PC-9 (cell line): ENCODE measurements around the gene IQCM. TPM values are rescaled to one million over a fixed set of nuclear protein-coding genes. Genes with fewer than 3 reads are reported as not detected.

Experiments
- BruUV-seq: library from RNA; stranded (reverse); fragments of 400-500 nt; replicated peaks from 2 replicates; lab custom pipeline; 2021; lab: Mats Ljungman, UMichigan
- CTCF ChIA-PET: fragments of 300-600 bp; sonication (Branson Sonifier 250); formaldehyde crosslinking; loops from one replicate; lab custom pipeline; 2022; ENCODE audit warnings: antibody characterized with exemption; lab: Charles Lee
- POLR2A ChIA-PET: fragments of 300-600 bp; sonication (Branson Sonifier 250); formaldehyde crosslinking; loops from one replicate; lab custom pipeline; 2022; ENCODE audit warnings: antibody characterized with exemption; ENCODE audit not compliant: unreplicated experiment; lab: Charles Lee
- DNase-seq, 2 experiments: peaks; one replicate each; pipeline versions ENCODE4 v3.0.0 to v3.0.0-alpha.2; 2015 to 2022; ENCODE audit warnings: mixed read lengths in 1 of 2
- H2AFZ ChIP-seq: fragments of 200-600 bp; sonication (generic); 2 replicates; pipeline ENCODE4 v1.8.1; 2017; ENCODE audit warnings: antibody characterized with exemption
- H3F3A ChIP-seq: fragments of 200-600 bp; sonication (generic); 2 replicates; pipeline ENCODE4 v1.8.1; 2017; ENCODE audit warnings: antibody characterized with exemption, mild to moderate bottlenecking, low read depth; ENCODE audit not compliant: insufficient read depth
- H3K27ac ChIP-seq: fragments of 200-600 bp; sonication (generic); 2 replicates; pipeline ENCODE4 v1.6.1; 2016; ENCODE audit warnings: mixed run types
- H3K27me3 ChIP-seq: fragments of 200-600 bp; sonication (generic); 2 replicates; pipeline ENCODE4 v1.6.1; 2016; ENCODE audit warnings: low read depth, mixed run types; ENCODE audit not compliant: insufficient read depth
- H3K36me3 ChIP-seq: fragments of 200-600 bp; sonication (generic); 2 replicates; pipeline ENCODE4 v1.6.1; 2016; ENCODE audit warnings: low read depth, mixed run types
- H3K4me1 ChIP-seq: fragments of 200-600 bp; sonication (generic); replicated peaks from 2 replicates; pipeline ENCODE4 v1.6.1; 2016; ENCODE audit warnings: mixed run types; ENCODE audit not compliant: insufficient read depth
- H3K4me2 ChIP-seq: fragments of 200-600 bp; sonication (generic); 2 replicates; pipeline ENCODE4 v1.6.1; 2017; ENCODE audit warnings: mixed run types
- H3K4me3 ChIP-seq: fragments of 200-600 bp; sonication (generic); 2 replicates; pipeline ENCODE4 v1.6.1; 2016; ENCODE audit warnings: mixed run types
- H3K79me2 ChIP-seq: fragments of 200-600 bp; sonication (generic); 2 replicates; pipeline ENCODE4 v1.6.1; 2017; ENCODE audit warnings: low read depth, mixed run types
- H3K9me2 ChIP-seq: fragments of 200-600 bp; sonication (generic); 2 replicates; pipeline ENCODE4 v1.8.1; 2017; ENCODE audit warnings: mild to moderate bottlenecking; ENCODE audit not compliant: insufficient read depth
- H3K9me3 ChIP-seq: fragments of 200-600 bp; sonication (generic); 2 replicates; pipeline ENCODE4 v1.8.1; 2016; ENCODE audit warnings: low read depth; ENCODE audit not compliant: insufficient read depth
- H4K20me1 ChIP-seq: fragments of 200-600 bp; sonication (generic); 2 replicates; pipeline ENCODE4 v1.8.1; 2017; ENCODE audit not compliant: insufficient read depth
- EZH2 ChIP-seq: fragments of 200-600 bp; sonication (generic); IDR thresholded peaks from 2 replicates; pipeline ENCODE4 v1.8.0; 2017; ENCODE audit warnings: antibody characterized with exemption, low read depth
- intact Hi-C: fragments of 100-400 bp; cut with micrococcal nuclease; formaldehyde crosslinking; loops from one replicate; pipeline ENCODE4 v1.10.0; 2022; ENCODE audit not compliant: unreplicated experiment
- total RNA-seq: library from RNA; stranded (reverse); gene quantifications from 2 replicates; pipeline ENCODE4 v1.2.3, GENCODE V29; 2021
- TF ChIP-seq, protein P1 (sequence below): fragments of 200-600 bp; sonication (generic); conservative IDR thresholded peaks from 2 replicates; pipeline ENCODE4 v1.6.1; 2017; ENCODE audit warnings: mixed run types, antibody characterized with exemption, mild to moderate bottlenecking, moderate library complexity

The IQCM gene
- total RNA-seq, 1 experiment from 2014 or later: not detected

DNA sequence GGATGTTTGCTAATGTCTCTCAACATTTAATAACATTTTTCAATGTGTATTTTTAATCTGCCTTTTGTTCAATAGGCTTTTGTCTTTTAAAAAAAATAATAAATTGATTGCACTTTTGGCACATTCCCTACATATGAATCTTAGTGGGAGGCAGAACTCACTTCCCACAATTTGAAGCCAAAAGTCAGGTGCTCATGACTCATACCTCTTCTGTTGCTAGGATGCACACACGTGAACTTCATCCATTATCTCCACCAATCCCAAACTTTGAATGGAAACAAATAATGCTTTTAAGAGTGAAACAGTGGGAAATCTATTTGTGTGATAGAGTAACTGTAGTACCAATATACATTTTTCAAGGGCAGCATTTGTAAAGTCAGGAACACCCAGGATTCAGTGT is 260.5 kb downstream of the IQCM start:
- H2AFZ ChIP-seq: no peak overlapping the region
- POLR2A ChIA-PET: no interaction called here
- H3K79me2 ChIP-seq: no peaks in the 10 kb centered on the region
- TF ChIP-seq, protein P1, sequence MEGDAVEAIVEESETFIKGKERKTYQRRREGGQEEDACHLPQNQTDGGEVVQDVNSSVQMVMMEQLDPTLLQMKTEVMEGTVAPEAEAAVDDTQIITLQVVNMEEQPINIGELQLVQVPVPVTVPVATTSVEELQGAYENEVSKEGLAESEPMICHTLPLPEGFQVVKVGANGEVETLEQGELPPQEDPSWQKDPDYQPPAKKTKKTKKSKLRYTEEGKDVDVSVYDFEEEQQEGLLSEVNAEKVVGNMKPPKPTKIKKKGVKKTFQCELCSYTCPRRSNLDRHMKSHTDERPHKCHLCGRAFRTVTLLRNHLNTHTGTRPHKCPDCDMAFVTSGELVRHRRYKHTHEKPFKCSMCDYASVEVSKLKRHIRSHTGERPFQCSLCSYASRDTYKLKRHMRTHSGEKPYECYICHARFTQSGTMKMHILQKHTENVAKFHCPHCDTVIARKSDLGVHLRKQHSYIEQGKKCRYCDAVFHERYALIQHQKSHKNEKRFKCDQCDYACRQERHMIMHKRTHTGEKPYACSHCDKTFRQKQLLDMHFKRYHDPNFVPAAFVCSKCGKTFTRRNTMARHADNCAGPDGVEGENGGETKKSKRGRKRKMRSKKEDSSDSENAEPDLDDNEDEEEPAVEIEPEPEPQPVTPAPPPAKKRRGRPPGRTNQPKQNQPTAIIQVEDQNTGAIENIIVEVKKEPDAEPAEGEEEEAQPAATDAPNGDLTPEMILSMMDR: no peak
- no peak for TF ChIP-seq EZH2
- no peaks in the 10 kb centered on the region for H3K9me3 ChIP-seq
- H3K36me3 ChIP-seq: no peaks in the 10 kb centered on the region
- CTCF ChIA-PET: no interaction called here
- DNase-seq: no peak
- no peaks in the 10 kb centered on the region for H3K4me1 ChIP-seq
- no peak overlapping the region for H3K4me2 ChIP-seq
- H3K27ac ChIP-seq: no peak overlapping the region
- intact Hi-C loops: no loop called here
- H4K20me1 ChIP-seq: no peaks in the 10 kb centered on the region
- no peaks in the 10 kb centered on the region for H3K9me2 ChIP-seq
- no peak overlapping the region for H3K4me3 ChIP-seq
- no TSS peak for BruUV-seq
- H3F3A ChIP-seq: no peaks in the 10 kb centered on the region
- no peaks in the 10 kb centered on the region for H3K27me3 ChIP-seq

DNA sequence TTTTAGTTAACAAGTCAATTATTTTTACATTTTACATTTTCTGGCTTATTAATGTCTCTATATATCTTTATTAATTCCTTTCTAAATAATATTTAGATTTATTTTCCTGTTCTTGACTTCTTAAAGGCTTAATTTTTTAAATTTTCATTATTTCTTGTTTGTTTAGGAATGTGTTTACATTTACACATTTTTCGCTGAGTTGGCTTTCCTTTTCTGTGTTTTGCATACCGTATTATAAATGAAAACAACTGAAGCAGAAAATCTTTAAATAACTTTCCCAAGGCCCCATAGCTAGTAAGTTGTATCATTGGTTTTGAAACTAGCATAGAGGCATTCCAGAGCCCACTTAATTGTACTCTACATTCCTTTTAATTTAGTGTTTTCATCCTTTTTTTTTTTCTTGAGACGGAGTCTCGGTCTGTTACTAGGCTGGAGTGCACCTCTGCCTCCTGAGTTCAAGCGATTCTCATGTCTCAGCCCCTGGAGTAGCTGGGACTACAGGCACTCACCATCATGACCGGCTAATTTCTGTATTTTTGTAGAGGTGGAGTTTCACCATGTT is 261.6 kb downstream of the IQCM start:
- Histone ChIP-seq H3K4me3 (no peak overlapping the region), H3K9me3 (no peaks in the 10 kb centered on the region), H4K20me1 (no peaks in the 10 kb centered on the region), H3K27me3 (no peaks in the 10 kb centered on the region), H3K4me1 (no peaks in the 10 kb centered on the region), H3K4me2 (no peak overlapping the region), H3K9me2 (no peaks in the 10 kb centered on the region), H2AFZ (no peak overlapping the region), H3K27ac (no peak overlapping the region), H3K79me2 (no peaks in the 10 kb centered on the region), H3K36me3 (no peaks in the 10 kb centered on the region), H3F3A (no peaks in the 10 kb centered on the region)
- BruUV-seq: no TSS peak
- TF ChIP-seq EZH2: no peak
- TF ChIP-seq, protein P1: no peak
- CTCF ChIA-PET: no interaction called here
- DNase-seq: no peak
- intact Hi-C loops: loop anchor here (5.0 kb wide), 1 partner anchor 182 kb away; no protein-coding TSS in a partner anchor
- POLR2A ChIA-PET: no interaction called here

DNA sequence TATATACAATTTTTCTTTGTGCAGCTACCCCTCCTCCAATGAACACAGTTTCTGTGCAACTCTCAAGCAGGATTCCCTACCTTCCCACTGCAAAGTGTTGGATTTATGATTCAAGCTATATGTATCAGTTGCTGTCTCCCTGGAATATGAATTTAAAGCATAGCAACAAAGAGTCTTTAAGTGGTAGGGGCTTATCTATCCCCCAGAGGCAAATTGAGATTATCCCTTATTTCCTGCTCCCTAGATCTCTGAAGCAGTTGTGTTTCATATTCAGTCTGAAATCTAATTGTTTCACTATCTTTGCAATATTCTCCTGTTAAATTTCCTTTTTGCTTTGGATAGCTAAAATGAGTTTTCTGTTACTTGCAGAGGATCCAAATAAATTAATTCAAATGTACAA is 263.0 kb downstream of the IQCM start:
- TF ChIP-seq EZH2: no peak
- TF ChIP-seq, protein P1: no peak
- Histone ChIP-seq H3K27me3 (no peaks in the 10 kb centered on the region), H3K4me2 (no peak overlapping the region), H3F3A (no peaks in the 10 kb centered on the region), H3K9me3 (no peaks in the 10 kb centered on the region), H3K79me2 (no peaks in the 10 kb centered on the region), H3K4me3 (no peak overlapping the region), H3K36me3 (no peaks in the 10 kb centered on the region), H2AFZ (no peak overlapping the region), H3K9me2 (no peaks in the 10 kb centered on the region), H4K20me1 (no peaks in the 10 kb centered on the region), H3K4me1 (no peaks in the 10 kb centered on the region), H3K27ac (no peak overlapping the region)
- no TSS peak for BruUV-seq
- ChIA-PET CTCF (no interaction called here), POLR2A (no interaction called here)
- no peak for DNase-seq
- intact Hi-C loops: loop anchor here (5.0 kb wide), 1 partner anchor 180 kb away; no protein-coding TSS in a partner anchor
